A549 treated with CpdA at 1 μM for 4 hours (cell line): Measurements from ENCODE around the gene JHY. TPM values are rescaled to one million over a fixed set of nuclear protein-coding genes. Genes with fewer than 3 reads are reported as not detected.

ENCODE experiments used
- total RNA-seq: library from RNA; stranded (reverse); fragments of 200-300 nt; extraction: Qiagen RNA extraction; gene quantifications from 5 replicates; pipeline ENCODE4 v1.2.3, GENCODE V29; 2022; ENCODE audit warnings: low read depth

The JHY gene
- total RNA-seq = 3.1 to 4.2 TPM (median 3.4 TPM) in 5 replicates

DNA sequence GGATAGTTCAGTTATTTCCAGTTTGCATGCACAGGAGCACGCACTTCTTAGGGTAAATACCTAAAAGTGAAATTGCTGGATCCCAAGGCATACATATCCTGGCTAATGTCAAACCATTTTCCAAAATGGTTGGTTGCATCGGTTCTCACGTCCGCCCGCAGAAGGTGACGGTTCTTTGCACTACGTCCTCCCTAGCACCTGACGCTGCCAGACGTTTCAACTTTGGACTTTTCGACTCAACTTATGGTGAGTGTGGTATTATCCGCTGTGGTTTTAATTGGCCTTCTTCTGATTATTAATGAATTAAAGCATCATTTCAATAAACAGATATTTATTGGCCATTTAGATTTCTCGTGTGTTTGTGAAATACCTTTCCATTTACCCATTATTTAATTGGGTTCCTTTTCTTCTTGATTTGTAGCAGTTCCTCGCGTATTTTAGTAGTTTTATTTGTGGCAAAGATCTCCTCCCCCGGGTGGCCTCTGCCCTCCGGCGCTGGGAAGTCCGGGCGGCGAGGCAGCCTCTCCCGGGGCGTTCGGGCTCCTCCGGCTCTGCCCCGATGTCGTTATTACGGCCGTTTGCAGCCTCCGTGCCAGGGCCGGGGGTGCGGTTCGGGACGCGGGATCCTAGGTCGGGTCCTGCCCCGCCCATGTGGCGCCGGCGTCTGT, at the start of gene JHY:
Gene JHY (plus strand): TSS at position 571 of the 668 bp plus-strand sequence. CDS start 3,091 bp downstream, outside the sequence.

DNA sequence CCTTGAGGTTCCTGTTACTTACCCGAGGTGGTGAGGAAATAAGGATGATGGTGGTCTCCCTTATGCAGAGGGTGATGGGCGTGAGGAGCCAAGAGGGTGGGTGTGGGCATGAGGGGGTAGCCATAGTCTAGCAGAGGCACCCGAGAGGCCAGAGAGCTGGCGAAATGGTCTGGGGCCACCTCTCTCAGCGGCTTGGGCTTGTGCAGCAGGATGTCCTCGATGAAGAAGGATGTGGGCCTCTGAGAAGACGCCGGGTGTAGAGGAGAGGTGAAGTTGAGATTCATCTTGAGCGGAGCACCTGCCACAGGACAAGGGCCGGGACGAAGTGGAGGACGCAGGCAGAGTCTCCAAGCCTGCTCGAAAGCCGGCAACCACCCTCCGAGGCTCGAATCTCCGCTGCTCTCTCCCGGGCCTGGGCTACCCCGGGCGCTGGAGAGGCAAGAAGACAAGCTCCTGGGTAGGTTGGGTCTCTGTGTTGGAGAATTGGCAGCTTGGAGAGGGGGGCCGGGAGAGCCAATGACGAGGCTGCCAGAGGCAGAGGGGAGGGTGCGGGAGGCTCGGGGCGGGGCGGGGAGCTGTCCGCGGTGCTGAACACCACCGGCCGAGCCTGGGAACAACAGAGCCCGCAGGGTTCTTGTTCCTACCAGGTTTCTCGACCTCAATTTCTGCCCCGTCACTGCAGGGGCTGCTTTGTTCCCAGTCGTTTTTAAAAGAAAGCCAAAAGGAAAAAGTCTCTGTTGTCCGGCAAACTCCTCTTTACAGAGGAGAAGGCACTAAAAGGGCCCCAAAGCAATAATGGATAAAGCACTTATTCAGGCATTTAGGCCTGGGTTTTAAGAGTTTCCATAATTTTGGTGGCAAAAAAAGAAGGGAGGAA, 99.1 kb downstream of the JHY start, which contains the start of gene BSX:
Gene BSX (minus strand): TSS at position 447 of the 877 bp plus-strand sequence. CDS start 163 bp downstream, at position 284.

Other genes with a start within 250 kb of the JHY start
- gene UBASH3B, start 227.0 kb upstream of the JHY start, total RNA-seq = 39.1 to 51.5 TPM (median 45.1 TPM) in 5 replicates
- 0.07 to 0.09 TPM in 2 of 5 replicates, not detected in the others for gene CRTAM, start 44.3 kb upstream of the JHY start, total RNA-seq
- not detected in 5 replicates for gene BSX, start 99.1 kb downstream of the JHY start, total RNA-seq
- gene HSPA8, start 179.4 kb downstream of the JHY start, total RNA-seq = 1,734 to 2,080 TPM (median 1,815 TPM) in 5 replicates